OCI-LY1 (cell line): ENCODE data around the gene FLVCR2.
"Not testable (repeated sequence)": the region's sequence is repeated elsewhere in the genome, so short reads cannot be mapped to it uniquely, and the experiment has no call there.

Experiments used
- H2AFZ ChIP-seq: fragments of 200-600 bp; sonication (generic), shearing (Covaris generic); 2 replicates; pipeline ENCODE4 v1.6.0; 2014; ENCODE audit warnings: antibody characterized with exemption, mild to moderate bottlenecking, low read length
- H3F3A ChIP-seq: fragments of 200-600 bp; sonication (generic), shearing (Covaris generic); 2 replicates; pipeline ENCODE4 v1.6.0; 2014; ENCODE audit warnings: mild to moderate bottlenecking, antibody characterized with exemption, low read length, moderate library complexity; ENCODE audit not compliant: insufficient read depth
- H3K27ac ChIP-seq: fragments of 200-600 bp; sonication (generic); 2 replicates; pipeline ENCODE4 v1.5.1; 2014; ENCODE audit warnings: low read length, mixed run types, mild to moderate bottlenecking, low read depth; ENCODE audit not compliant: poor library complexity, severe bottlenecking
- H3K27me3 ChIP-seq: fragments of 200-600 bp; sonication (generic); 2 replicates; pipeline ENCODE4 v1.6.0; 2014; ENCODE audit warnings: antibody characterized with exemption, mild to moderate bottlenecking, low read length, moderate library complexity; ENCODE audit not compliant: insufficient read depth
- H3K36me3 ChIP-seq: fragments of 200-600 bp; sonication (generic); 2 replicates; pipeline ENCODE4 v1.6.1; 2014; ENCODE audit warnings: mild to moderate bottlenecking, antibody characterized with exemption, low read length, moderate library complexity, mixed read lengths; ENCODE audit not compliant: insufficient read depth
- H3K4me1 ChIP-seq: fragments of 200-600 bp; sonication (generic); 2 replicates; pipeline ENCODE4 v1.5.1; 2014; ENCODE audit warnings: mild to moderate bottlenecking, low read length, moderate library complexity; ENCODE audit not compliant: insufficient read depth, severe bottlenecking
- H3K4me2 ChIP-seq: fragments of 200-600 bp; sonication (generic), shearing (Covaris generic); 2 replicates; pipeline ENCODE4 v1.6.1; 2014; ENCODE audit warnings: low read length
- H3K4me3 ChIP-seq: fragments of 200-600 bp; sonication (generic); 2 replicates; pipeline ENCODE4 v1.5.1; 2014; ENCODE audit warnings: low read length, low read depth, mild to moderate bottlenecking, mixed read lengths; ENCODE audit not compliant: poor library complexity, severe bottlenecking
- H3K79me2 ChIP-seq: fragments of 200-600 bp; shearing (Covaris generic); 2 replicates; pipeline ENCODE4 v1.6.1; 2016; ENCODE audit warnings: mixed run types, low read length, mixed read lengths; ENCODE audit not compliant: insufficient read depth
- H3K9ac ChIP-seq: fragments of 200-600 bp; sonication (generic), shearing (Covaris generic); 2 replicates; pipeline ENCODE4 v1.6.1; 2014; ENCODE audit warnings: mild to moderate bottlenecking, low read length, mixed read lengths
- H3K9me2 ChIP-seq: fragments of 200-600 bp; sonication (generic), shearing (Covaris generic); 2 replicates; pipeline ENCODE4 v1.6.1; 2014; ENCODE audit warnings: low read depth, mild to moderate bottlenecking, low read length, mixed read lengths
- H3K9me3 ChIP-seq: fragments of 200-600 bp; shearing (Covaris generic); 2 replicates; pipeline ENCODE4 v1.6.1; 2014; ENCODE audit warnings: low read length, mixed read lengths
- H4K20me1 ChIP-seq: fragments of 200-600 bp; sonication (generic), shearing (Covaris generic); 2 replicates; pipeline ENCODE4 v1.6.0; 2016; ENCODE audit warnings: mild to moderate bottlenecking, low read length; ENCODE audit not compliant: insufficient read depth
- CTCF ChIP-seq: fragments of 200-600 bp; sonication (generic), shearing (Covaris generic); IDR thresholded peaks from 2 replicates; pipeline ENCODE4 v1.5.1; 2017; ENCODE audit warnings: mild to moderate bottlenecking, antibody characterized with exemption, low read length, moderate library complexity, mixed read lengths
- EZH2 ChIP-seq: fragments of 200-600 bp; sonication (generic), shearing (Covaris generic); IDR thresholded peaks from 2 replicates; pipeline ENCODE4 v1.8.0; 2017; ENCODE audit warnings: borderline replicate concordance, mixed run types, mild to moderate bottlenecking, antibody characterized with exemption, low read length, moderate library complexity, mixed read lengths

Gene FLVCR2

GRCh38 chr14:75690010-75690409, 111.6 kb downstream of the FLVCR2 start:
- Histone ChIP-seq H3K79me2 (no peaks in the 10 kb centered on the region), H3K4me2 (no peak overlapping the region), H3K9me2 (no peaks in the 10 kb centered on the region), H3K9ac (no peak overlapping the region), H4K20me1 (no peaks in the 10 kb centered on the region), H2AFZ (no peak overlapping the region), H3K4me3 (no peak overlapping the region), H3K36me3 (peaks cover 31% of the 10 kb centered on the region), H3K27me3 (no peaks in the 10 kb centered on the region), H3K4me1 (no peaks in the 10 kb centered on the region), H3F3A (no peaks in the 10 kb centered on the region), H3K9me3 (no peaks in the 10 kb centered on the region), H3K27ac (no peak overlapping the region)
- TF ChIP-seq EZH2 (no peak), CTCF (no peak)

GRCh38 chr14:75695025-75695424, 116.6 kb downstream of the FLVCR2 start:
- peaks cover 37% of the 10 kb centered on the region for H3K36me3 ChIP-seq
- not testable (repeated sequence) for H3K27ac ChIP-seq, H3K4me1 ChIP-seq, H3K4me2 ChIP-seq, H3K79me2 ChIP-seq, H3K9me2 ChIP-seq, H3F3A ChIP-seq, H3K27me3 ChIP-seq, H4K20me1 ChIP-seq, H2AFZ ChIP-seq, H3K9me3 ChIP-seq, H3K9ac ChIP-seq, H3K4me3 ChIP-seq

- Histone ChIP-seq H3F3A (no peaks in the 10 kb centered on the region), H3K36me3 (peaks cover 30% of the 10 kb centered on the region), H3K9me3 (no peaks in the 10 kb centered on the region), H4K20me1 (no peaks in the 10 kb centered on the region), H3K27me3 (no peaks in the 10 kb centered on the region), H2AFZ (no peak overlapping the region), H3K9me2 (no peaks in the 10 kb centered on the region), H3K9ac (no peak overlapping the region), H3K4me2 (no peak overlapping the region), H3K27ac (no peak overlapping the region), H3K4me1 (no peaks in the 10 kb centered on the region), H3K4me3 (no peak overlapping the region), H3K79me2 (no peaks in the 10 kb centered on the region)
- TF ChIP-seq CTCF (no peak), EZH2 (no peak)
Observed at GRCh38 chr14:75697386-75697785, 119.0 kb downstream of the FLVCR2 start.
